GM21390 (cell line): Measurements from ENCODE around the gene ZW10.
"Not testable (repeated sequence)": the region's sequence is repeated elsewhere in the genome, so short reads cannot be mapped to it uniquely, and the experiment has no call there.

Source experiments
- ATAC-seq: cut with Tn5 transposase; IDR thresholded peaks from one replicate; pipeline ENCODE4 v1.9.1; 2021; ENCODE audit not compliant: unreplicated experiment

Gene ZW10

GRCh38 chr11:113703551-113703950 lies 69.9 kb downstream of the ZW10 start:
- not testable (repeated sequence) for ATAC-seq

GRCh38 chr11:113701491-113701890 lies 72.0 kb downstream of the ZW10 start:
- no peak for ATAC-seq

GRCh38 chr11:113698515-113698914 lies 75.0 kb downstream of the ZW10 start:
- no peak for ATAC-seq

GRCh38 chr11:113697756-113698407 lies 75.6 kb downstream of the ZW10 start:
- no peak for ATAC-seq

GRCh38 chr11:113697111-113697510 lies 76.4 kb downstream of the ZW10 start:
- ATAC-seq: no peak

GRCh38 chr11:113695207-113695606 lies 78.3 kb downstream of the ZW10 start:
- ATAC-seq: no peak

GRCh38 chr11:113694390-113694789 lies 79.1 kb downstream of the ZW10 start:
- no peak for ATAC-seq

GRCh38 chr11:113693030-113693429 lies 80.5 kb downstream of the ZW10 start:
- ATAC-seq: no peak

- no peak for ATAC-seq
Observed at GRCh38 chr11:113690619-113691569, 82.6 kb downstream of the ZW10 start.

GRCh38 chr11:113689768-113690618 lies 83.5 kb downstream of the ZW10 start:
- no peak for ATAC-seq

GRCh38 chr11:113685654-113686359 lies 87.7 kb downstream of the ZW10 start:
- ATAC-seq: no peak

- no peak for ATAC-seq
Observed at GRCh38 chr11:113684496-113684895, 89.0 kb downstream of the ZW10 start.

GRCh38 chr11:113683481-113684046 lies 89.9 kb downstream of the ZW10 start:
- ATAC-seq: no peak
